ENCODE results near the gene SPOP. TPM values are rescaled to one million over a fixed set of nuclear protein-coding genes. Genes with fewer than 3 reads are reported as not detected.

SPOP gene
- total and polyA plus RNA-seq, 12 donors = 39.8 to 79.9 (median 65.8) TPM

DNA sequence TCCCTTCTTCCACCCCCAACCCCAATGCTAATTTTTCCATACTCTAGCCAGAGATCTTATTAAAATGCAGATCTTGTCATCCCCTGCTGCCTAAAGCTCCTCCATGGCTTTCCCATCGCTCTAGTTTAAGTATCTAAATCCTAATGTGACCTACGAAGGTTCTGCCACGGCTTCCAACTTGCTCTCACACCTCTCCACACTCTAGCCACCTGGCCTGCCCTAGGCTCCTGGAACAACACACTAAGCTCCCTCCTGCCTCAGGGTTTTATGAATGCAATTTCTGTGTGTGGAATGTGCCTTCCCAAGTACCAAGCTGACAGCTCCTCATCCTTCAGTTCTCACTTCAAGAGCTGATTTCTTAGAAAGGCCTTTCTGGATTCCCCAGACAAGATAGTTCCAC, 85.6 kb downstream of the SPOP start:
- intact Hi-C loops (cut with DNase I) = no loop called here
- ATAC-seq (no peak), DNase-seq (no peak)
- Histone ChIP-seq H3K36me3 (peaks cover 0 to 73% (median 15%) of the 10 kb centered on the region in 9 donors), H3K4me3 (no peak overlapping the region), H3K4me1 (peaks cover 0 to 18% (median 6%) of the 10 kb centered on the region in 9 donors), H3K9me3 (no peaks in the 10 kb centered on the region), H3K27ac (no peak overlapping the region), H3K27me3 (no peaks in the 10 kb centered on the region)
- TF ChIP-seq CTCF (IDR thresholded peaks at IDR 0.05) = no peak
- 84 to 89% methylated on average over 3 of the region's 3 CpGs for WGBS, 2 donors

GRCh38 chr17:49590874-49591273, 87.0 kb downstream of the SPOP start:
- Histone ChIP-seq H3K36me3 (peaks cover 0 to 59% (median 15%) of the 10 kb centered on the region in 9 donors), H3K27me3 (no peaks in the 10 kb centered on the region), H3K4me3 (no peak overlapping the region), H3K4me1 (peaks cover 0 to 4% (median 1%) of the 10 kb centered on the region in 9 donors), H3K27ac (no peak overlapping the region), H3K9me3 (no peaks in the 10 kb centered on the region)
- intact Hi-C loops (cut with DNase I) = no loop called here
- WGBS, 2 donors = 97% methylated on average over 4 of the region's 4 CpGs
- no peak for ATAC-seq
- DNase-seq = no peak
- no peak for TF ChIP-seq CTCF (IDR thresholded peaks at IDR 0.05)

- ATAC-seq (no peak), DNase-seq (no peak)
- no peak for TF ChIP-seq CTCF (IDR thresholded peaks at IDR 0.05)
- Histone ChIP-seq H3K36me3 (peaks cover 0 to 49% (median 15%) of the 10 kb centered on the region in 9 donors), H3K27me3 (no peaks in the 10 kb centered on the region), H3K4me3 (no peak overlapping the region), H3K27ac (no peak overlapping the region), H3K9me3 (no peaks in the 10 kb centered on the region), H3K4me1 (no peaks in the 10 kb centered on the region)
- WGBS, 2 donors = 90 to 91% methylated on average over 2 of the region's 2 CpGs
- intact Hi-C loops (cut with DNase I) = no loop called here
Observed at GRCh38 chr17:49589577-49589927, 88.3 kb downstream of the SPOP start.

GRCh38 chr17:49588726-49589576, 88.9 kb downstream of the SPOP start:
- H3K4me1 ChIP-seq = peaks cover 0 to 2% (median 0%) of the 10 kb centered on the region in 9 donors
- intact Hi-C loops (cut with DNase I) = no loop called here
- H3K9me3 ChIP-seq = no peaks in the 10 kb centered on the region
- TF ChIP-seq CTCF (IDR thresholded peaks at IDR 0.05) = no peak
- H3K36me3 ChIP-seq = peaks cover 0 to 43% (median 12%) of the 10 kb centered on the region in 9 donors
- no peak overlapping the region for H3K27ac ChIP-seq
- no peaks in the 10 kb centered on the region for H3K27me3 ChIP-seq
- DNase-seq (no peak), ATAC-seq (peak in 2 of 8 donors; percentile 6 to 26)
- WGBS, 2 donors = 80 to 82% methylated on average over 8 of the region's 8 CpGs
- no peak overlapping the region for H3K4me3 ChIP-seq
